GM12874 (cell line): ENCODE data around the gene DHRS3.

Source experiments
- TF ChIP-seq, protein P1 (sequence below): IDR thresholded peaks from 2 replicates; pipeline ENCODE4 v1.5.1; 2011; ENCODE audit warnings: low read depth, mild to moderate bottlenecking, control low read depth, low read length, moderate library complexity; ENCODE audit not compliant: insufficient read depth

DHRS3 gene

DNA sequence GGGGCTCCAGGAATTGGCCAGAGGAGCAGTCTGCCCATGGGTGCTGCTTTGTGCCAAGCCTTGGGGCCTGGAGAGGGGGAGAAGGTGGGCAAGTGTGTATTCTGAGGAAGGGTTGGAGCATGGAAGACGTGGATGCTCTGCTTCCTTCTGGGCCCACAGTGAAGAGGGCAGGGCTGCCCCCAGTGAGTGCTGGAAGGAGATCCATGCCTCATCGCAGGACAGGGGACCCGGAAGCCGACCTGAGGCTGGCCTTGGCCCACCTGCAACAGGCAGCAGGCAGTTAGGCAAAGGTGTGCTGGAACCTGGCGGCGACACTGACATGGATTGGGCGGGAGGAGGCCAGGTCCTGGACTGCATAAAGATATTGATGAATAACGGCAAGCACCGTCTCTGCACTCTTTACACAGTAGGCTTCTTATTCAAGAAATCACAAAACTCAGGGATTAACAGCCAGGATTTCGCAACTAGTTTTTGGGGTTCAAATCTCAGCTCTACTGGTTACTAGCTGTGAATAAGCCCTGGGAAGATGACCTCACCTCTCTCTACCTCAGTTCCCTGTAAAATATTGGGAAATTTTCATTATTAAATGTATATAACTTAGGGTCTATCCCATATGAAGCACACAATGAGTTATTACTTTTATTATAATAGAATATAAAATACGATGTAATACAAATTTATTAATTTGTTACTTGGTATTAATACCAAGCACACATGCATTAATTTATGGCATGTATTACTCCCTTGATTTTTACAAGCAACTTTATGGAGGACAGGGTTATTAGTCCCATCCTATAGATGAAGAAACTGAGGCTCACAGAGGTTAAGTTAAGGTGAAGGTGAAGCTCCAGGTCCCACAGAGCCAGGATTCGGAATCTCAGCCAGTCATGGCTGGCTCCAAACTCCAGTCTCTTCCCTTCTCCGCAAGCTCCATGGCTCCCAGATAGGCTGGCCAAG, 62.3 kb downstream of the DHRS3 start:
- TF ChIP-seq, protein P1, sequence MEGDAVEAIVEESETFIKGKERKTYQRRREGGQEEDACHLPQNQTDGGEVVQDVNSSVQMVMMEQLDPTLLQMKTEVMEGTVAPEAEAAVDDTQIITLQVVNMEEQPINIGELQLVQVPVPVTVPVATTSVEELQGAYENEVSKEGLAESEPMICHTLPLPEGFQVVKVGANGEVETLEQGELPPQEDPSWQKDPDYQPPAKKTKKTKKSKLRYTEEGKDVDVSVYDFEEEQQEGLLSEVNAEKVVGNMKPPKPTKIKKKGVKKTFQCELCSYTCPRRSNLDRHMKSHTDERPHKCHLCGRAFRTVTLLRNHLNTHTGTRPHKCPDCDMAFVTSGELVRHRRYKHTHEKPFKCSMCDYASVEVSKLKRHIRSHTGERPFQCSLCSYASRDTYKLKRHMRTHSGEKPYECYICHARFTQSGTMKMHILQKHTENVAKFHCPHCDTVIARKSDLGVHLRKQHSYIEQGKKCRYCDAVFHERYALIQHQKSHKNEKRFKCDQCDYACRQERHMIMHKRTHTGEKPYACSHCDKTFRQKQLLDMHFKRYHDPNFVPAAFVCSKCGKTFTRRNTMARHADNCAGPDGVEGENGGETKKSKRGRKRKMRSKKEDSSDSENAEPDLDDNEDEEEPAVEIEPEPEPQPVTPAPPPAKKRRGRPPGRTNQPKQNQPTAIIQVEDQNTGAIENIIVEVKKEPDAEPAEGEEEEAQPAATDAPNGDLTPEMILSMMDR: no peak

DNA sequence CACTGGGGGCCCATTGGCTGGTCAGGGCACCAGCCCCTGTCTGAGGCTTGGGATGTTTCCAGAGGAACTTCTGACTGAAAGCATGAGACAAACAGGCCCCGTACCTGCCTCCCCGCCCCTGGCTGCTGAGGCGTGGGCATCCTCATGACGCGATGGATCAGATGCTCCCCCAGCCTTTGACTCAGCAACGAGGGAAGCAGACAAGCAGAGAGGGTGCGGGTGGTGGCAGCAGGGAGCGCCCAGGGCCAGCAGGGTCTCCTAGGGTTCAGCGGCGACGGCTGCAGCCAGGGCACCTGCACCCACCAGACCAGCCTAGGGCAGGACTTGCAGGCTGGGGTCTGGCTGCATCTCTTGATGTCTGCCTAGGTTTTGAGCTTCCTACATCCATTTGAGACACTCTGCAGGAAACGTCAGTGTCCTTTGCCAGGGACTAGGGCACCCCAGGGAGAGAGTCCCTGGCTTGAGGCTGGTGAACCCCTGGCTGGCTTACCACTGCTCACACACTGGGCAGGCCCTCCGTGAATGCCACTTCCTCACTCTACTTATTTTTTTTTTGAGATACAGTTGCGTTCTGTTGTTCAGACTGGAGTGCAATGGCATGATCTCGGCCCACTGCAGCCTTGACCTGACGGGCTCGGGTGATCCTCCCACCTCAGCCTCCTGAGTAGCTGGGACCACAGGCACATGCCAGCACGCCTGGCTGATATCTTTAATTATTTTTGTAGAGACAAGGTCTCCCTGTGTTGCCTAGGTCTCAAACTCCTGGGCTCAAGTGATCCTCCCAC, 63.3 kb downstream of the DHRS3 start:
- TF ChIP-seq, protein P1: no peak

DNA sequence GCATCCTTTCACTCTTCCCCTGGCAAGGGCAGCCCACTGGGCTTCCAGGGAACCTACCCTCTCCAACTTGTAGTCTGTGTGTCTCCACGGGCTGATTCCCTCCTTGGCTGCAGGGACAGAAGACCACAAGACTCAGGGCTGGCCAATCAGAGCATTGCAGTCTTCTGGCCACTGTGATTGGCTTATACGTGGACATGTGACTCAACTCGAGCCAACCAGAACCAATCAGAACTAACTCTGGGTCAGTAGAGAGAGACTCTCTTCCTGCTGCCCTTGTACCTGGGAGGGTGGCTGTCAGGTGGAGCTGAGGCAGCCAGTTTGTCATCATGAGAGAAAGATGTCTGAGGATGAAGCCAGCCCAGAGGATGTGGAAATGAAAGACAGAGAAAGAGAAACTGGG, 64.0 kb downstream of the DHRS3 start:
- TF ChIP-seq, protein P1: no peak

DNA sequence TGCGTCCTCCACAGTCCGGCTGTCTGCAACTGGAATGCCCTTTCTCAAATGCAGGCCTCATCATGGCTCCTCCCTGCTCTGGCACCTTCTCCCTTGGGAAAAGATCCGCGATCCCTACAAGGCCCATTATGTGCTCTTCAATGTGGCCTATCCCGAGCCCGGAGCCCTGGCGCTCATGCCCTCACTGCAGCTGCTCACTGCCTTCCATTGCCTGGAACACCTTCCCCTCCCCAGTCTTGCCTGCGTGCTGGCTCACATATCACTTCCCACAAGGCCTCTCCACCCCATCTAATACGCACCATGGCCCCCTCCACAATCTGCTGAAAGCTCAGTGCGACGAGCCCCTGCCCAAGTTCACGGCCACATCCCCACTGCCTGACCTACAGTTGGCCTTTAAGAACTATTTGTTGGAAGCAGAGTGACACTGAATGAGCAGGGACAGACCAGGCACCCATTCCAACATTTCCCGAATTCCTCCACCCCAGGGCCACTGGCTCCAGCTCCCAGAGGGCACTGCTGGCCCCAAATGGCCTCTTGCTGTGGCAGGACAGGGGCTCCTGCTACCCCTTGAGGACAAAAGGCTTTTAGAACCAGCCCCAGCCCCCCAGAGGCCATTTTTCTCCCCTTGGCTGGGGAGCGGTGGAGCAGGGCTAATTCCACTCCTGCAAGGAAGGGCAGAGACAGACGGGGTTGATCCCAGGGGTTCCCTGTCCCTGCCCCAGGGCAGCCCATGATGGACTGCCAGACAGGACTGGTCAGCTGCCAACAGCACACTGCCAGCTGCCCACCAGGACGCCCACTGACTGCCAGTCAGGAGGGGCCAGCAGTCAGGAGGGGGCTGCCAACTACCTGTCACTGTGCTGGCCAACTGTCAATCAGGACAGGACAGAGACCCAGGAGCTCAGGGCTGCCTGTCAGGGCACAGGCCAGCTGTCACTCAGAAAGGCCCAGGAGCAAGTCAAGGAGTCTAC, 64.8 kb downstream of the DHRS3 start:
- TF ChIP-seq, protein P1: no peak

DNA sequence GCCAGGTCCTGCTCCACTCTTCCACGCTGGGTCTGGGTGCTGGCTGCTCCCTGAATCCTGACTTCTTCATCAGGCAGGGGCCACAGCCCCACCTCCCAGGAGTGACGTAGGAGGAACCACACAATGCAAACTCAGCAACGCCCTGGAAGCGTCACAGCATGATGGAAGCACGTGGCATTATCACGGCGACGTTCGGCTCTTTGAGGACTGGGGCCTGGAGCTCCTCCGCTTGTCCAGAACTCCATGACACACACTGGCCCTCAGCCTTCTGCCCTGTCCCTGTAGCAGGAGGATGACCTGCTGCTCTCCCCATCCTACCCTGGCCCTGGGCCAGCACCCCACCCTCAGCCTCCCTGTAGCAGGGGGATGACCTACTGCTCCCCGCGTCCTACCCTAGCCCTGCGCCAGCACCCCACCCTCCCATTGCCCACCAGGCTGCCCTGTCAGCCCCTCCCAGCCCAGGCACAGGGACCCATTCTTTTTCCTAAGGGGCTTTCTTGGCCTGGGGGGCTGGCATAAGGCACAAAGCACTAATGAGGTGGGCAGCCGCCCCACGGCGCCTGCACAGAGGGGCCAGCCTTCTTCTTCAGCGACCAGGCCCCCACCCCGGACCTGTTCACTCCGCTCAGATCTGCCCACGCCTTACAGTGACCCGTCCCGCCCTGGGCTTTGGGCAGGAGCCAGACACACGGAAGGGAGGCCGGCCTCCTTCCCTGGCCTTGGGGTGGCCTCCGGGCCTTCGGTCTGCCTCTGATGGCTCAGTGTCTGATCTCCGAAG, 65.7 kb downstream of the DHRS3 start:
- TF ChIP-seq, protein P1: no peak

DNA sequence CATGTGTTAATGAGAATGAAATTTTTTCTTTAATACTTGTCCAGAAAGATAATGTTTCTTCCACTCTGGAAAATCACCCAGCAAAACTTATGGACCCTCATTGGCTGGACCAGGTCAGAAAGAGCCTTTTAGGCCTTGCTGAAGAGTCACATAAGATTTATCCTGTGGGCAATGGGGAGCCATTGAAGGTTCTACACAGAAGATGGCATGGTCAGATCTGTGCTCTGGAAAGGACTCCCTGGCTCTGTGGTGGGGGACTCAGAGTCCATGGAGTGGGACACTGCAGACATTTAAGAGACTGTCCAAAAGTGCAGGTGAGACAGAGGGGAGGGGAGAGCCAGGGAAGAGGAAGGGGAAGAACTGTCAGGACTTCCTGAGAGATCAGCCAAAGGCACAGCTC, 66.4 kb downstream of the DHRS3 start:
- TF ChIP-seq, protein P1: no peak
